Measurements from ENCODE around the gene PMEL. TPM values are rescaled to one million over a fixed set of nuclear protein-coding genes. Genes with fewer than 3 reads are reported as not detected.

Gene PMEL
- total and polyA plus RNA-seq, 2 donors from 2014 or later = 1.7 to 3.5 TPM

DNA sequence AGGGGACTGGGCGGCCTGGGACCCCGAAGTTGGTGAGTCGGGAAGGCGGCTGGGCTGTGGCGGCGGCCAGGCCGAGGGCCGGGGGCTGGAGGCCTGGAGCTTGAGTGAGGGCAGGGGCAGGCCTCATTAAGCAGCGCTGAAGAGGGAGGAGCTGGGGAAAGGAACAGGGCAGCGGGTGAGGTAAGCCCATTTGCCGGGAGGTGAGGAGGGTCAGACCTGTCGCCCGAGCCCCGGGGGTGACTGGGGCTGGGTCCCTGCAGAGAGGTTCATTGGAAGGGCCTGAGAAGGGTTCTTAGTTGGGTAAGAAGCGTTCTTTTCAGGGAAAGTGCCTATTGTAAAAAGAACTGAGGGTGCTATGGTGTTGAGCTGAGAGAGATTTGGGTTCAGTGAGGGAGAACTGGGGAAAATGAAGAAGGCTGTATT lies 8.5 kb upstream of the PMEL start:
- FAIRE-seq = no peak
- TF ChIP-seq, protein P1, sequence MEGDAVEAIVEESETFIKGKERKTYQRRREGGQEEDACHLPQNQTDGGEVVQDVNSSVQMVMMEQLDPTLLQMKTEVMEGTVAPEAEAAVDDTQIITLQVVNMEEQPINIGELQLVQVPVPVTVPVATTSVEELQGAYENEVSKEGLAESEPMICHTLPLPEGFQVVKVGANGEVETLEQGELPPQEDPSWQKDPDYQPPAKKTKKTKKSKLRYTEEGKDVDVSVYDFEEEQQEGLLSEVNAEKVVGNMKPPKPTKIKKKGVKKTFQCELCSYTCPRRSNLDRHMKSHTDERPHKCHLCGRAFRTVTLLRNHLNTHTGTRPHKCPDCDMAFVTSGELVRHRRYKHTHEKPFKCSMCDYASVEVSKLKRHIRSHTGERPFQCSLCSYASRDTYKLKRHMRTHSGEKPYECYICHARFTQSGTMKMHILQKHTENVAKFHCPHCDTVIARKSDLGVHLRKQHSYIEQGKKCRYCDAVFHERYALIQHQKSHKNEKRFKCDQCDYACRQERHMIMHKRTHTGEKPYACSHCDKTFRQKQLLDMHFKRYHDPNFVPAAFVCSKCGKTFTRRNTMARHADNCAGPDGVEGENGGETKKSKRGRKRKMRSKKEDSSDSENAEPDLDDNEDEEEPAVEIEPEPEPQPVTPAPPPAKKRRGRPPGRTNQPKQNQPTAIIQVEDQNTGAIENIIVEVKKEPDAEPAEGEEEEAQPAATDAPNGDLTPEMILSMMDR (IDR thresholded peaks at IDR 0.05; ENCODE audit: borderline replicate concordance, extremely low read depth, insufficient read depth) = no peak
- intact Hi-C loops (cut with DNase I) = no loop called here

DNA sequence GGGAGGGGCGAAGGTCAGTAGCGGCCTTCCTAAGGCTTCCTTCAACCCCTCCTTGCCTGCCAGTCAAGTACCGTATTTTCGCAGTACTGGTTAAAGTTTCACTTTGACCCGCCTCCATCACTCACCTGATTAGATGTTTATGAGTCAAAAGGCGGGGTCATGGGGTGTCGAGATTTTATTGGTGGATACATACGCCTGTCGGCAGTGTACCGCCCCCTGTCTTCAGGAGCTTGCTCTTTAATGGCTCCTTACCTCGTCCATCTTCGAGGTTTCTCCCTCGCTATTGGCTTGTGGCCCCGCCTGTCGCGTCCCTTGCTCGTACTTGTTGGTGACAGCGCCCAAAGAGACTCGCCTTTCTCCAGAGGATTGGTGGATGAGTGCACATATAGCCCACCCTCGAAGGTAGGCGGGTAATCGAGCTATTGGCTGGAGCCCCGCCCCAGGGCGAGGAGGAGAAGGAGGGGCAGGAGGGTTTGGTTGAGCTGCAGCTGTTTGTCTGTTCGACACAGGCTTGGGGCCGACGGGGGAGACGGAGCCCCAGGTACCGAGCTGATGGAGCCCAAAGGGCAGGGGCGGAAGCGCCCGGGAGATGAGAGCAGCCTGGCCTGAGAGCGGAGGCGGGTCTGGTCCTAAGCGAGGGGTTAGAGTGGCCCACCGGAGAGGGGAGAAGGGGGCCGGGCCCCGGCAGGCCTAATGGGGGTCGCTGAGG lies 7.9 kb upstream of the PMEL start, which contains the start of gene RAB5B:
Gene RAB5B (plus strand): TSS at position 480 of the 709 bp plus-strand sequence. CDS start 12,883 bp downstream, outside the sequence.
- Histone ChIP-seq H3K4me1 (ENCODE audit: control insufficient read depth in 2 of 3, insufficient read depth in 2 of 3, low read depth in 1 of 3, low read length in 3 of 3) (peaks cover 3 to 10% (median 6%) of the 10 kb centered on the region in 3 donors), H3K27ac (ENCODE audit: low read depth in 2 of 2, low read length in 2 of 2) (peak within 1 kb of the TSS; percentile 88 to 92), H3K27me3 (ENCODE audit: control insufficient read depth, insufficient read depth, low read length) (no peaks in the 10 kb centered on the region), H3K9me3 (ENCODE audit: control insufficient read depth in 2 of 3, insufficient read depth in 1 of 3, low read length in 3 of 3) (no peaks in the 10 kb centered on the region), H3K9ac (ENCODE audit: low read length in 3 of 3) (peak within 1 kb of the TSS; percentile 80 to 96 (median 82)), H3K4me3 (ENCODE audit: low read length in 3 of 3) (peak within 1 kb of the TSS; percentile 77 to 94 (median 85)), H3K36me3 (ENCODE audit: control insufficient read depth in 2 of 3, insufficient read depth in 3 of 3, low read length in 3 of 3) (peaks cover 0 to 2% (median 0%) of the 10 kb centered on the region in 3 donors)
- TF ChIP-seq, protein P1 (IDR thresholded peaks at IDR 0.05; ENCODE audit: borderline replicate concordance, extremely low read depth, insufficient read depth) = peak; percentile 20
- FAIRE-seq = peak; percentile 99
- DNase-seq = peak; percentile 100
- intact Hi-C loops (cut with DNase I) = no loop called here

More for the DNA sequence above, 8.5 kb upstream of the PMEL start:
- Histone ChIP-seq H3K27ac (ENCODE audit: low read depth in 2 of 2, low read length in 2 of 2) (peak overlapping the region; percentile 88 to 92), H3K9me3 (ENCODE audit: control insufficient read depth in 2 of 3, insufficient read depth in 1 of 3, low read length in 3 of 3) (no peaks in the 10 kb centered on the region), H3K36me3 (ENCODE audit: control insufficient read depth in 2 of 3, insufficient read depth in 3 of 3, low read length in 3 of 3) (peaks cover 0 to 3% (median 2%) of the 10 kb centered on the region in 3 donors), H3K27me3 (ENCODE audit: control insufficient read depth, insufficient read depth, low read length) (no peaks in the 10 kb centered on the region), H3K4me3 (ENCODE audit: low read length in 3 of 3) (peak overlapping the region; percentile 74 to 94 (median 85)), H3K9ac (ENCODE audit: low read length in 3 of 3) (peak overlapping the region; percentile 75 to 94 (median 80)), H3K4me1 (ENCODE audit: control insufficient read depth in 2 of 3, insufficient read depth in 2 of 3, low read depth in 1 of 3, low read length in 3 of 3) (peaks cover 3 to 10% (median 6%) of the 10 kb centered on the region in 3 donors)
- DNase-seq = peak in 3 of 5 donors; percentile 75 to 88 (median 77)

GRCh38 chr12:55972911-55973598 lies 7.2 kb upstream of the PMEL start:
- peak overlapping the region; percentile 85 to 89 for H3K27ac ChIP-seq (ENCODE audit: low read depth in 2 of 2, low read length in 2 of 2)
- intact Hi-C loops (cut with DNase I) = no loop called here
- H3K4me1 ChIP-seq (ENCODE audit: control insufficient read depth in 2 of 3, insufficient read depth in 2 of 3, low read depth in 1 of 3, low read length in 3 of 3) = peaks cover 3 to 10% (median 6%) of the 10 kb centered on the region in 3 donors
- peaks cover 0 to 2% (median 0%) of the 10 kb centered on the region in 3 donors for H3K36me3 ChIP-seq (ENCODE audit: control insufficient read depth in 2 of 3, insufficient read depth in 3 of 3, low read length in 3 of 3)
- no peak for FAIRE-seq
- peak overlapping the region; percentile 51 to 96 (median 82) for H3K9ac ChIP-seq (ENCODE audit: low read length in 3 of 3)
- TF ChIP-seq, protein P1 (IDR thresholded peaks at IDR 0.05; ENCODE audit: borderline replicate concordance, extremely low read depth, insufficient read depth) = no peak
- peak overlapping the region; percentile 64 to 94 (median 77) for H3K4me3 ChIP-seq (ENCODE audit: low read length in 3 of 3)
- DNase-seq = no peak
- H3K9me3 ChIP-seq (ENCODE audit: control insufficient read depth in 2 of 3, insufficient read depth in 1 of 3, low read length in 3 of 3) = no peaks in the 10 kb centered on the region
- H3K27me3 ChIP-seq (ENCODE audit: control insufficient read depth, insufficient read depth, low read length) = no peaks in the 10 kb centered on the region
